Globus pallidus (tissue), 1 donor: Measurements from ENCODE around the gene TRNP1.
"Not testable (repeated sequence)": the region's sequence is repeated elsewhere in the genome, so short reads cannot be mapped to it uniquely, and the experiment has no call there.

Experiments
- DNase-seq: peaks from one replicate; pipeline ENCODE4 v3.0.0-alpha.2; 2015; ENCODE audit warnings: low spot score

TRNP1 gene

DNA sequence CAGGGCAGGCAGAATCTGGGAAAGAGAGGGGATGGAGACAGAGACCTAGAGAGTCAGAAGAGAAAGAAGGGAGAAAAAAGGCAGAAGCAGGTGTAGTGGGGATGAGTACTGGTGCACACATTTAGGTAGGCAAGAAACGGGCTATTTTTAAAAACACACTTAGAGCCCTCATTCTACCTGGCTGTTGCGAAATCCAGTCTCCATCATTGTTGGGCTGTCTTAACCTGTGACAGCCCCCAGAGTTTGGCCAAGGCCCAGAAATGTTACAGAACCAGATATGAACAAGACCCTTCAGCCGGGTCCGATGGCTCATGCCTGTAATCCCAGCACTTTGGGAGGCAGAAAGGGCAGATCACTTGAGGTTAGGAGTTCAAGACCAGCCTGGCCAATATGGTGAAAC lies 20.7 kb upstream of the TRNP1 start:
- no peak for DNase-seq

GRCh38 chr1:26976621-26977510 lies 16.6 kb upstream of the TRNP1 start:
- no peak for DNase-seq

DNA sequence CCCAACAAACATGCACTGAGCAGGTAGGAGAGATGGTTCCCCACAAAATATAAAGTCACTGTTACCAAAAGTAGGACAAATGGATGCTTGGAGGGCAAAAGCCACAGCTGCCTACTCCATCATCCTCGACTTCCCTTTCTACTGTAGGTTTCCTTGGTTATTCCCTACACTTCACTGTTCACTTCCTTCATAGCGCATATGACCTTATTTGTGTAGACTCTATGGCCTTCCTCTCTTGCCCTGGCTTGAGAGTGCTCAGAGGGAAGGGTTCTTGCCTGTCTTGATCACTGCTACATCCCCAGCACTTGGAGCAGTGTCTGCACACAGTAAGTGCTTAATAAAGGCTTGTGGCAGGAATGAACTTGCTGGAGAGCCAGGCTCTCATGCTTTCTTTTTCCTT lies 14.6 kb upstream of the TRNP1 start:
- DNase-seq, result no peak

DNA sequence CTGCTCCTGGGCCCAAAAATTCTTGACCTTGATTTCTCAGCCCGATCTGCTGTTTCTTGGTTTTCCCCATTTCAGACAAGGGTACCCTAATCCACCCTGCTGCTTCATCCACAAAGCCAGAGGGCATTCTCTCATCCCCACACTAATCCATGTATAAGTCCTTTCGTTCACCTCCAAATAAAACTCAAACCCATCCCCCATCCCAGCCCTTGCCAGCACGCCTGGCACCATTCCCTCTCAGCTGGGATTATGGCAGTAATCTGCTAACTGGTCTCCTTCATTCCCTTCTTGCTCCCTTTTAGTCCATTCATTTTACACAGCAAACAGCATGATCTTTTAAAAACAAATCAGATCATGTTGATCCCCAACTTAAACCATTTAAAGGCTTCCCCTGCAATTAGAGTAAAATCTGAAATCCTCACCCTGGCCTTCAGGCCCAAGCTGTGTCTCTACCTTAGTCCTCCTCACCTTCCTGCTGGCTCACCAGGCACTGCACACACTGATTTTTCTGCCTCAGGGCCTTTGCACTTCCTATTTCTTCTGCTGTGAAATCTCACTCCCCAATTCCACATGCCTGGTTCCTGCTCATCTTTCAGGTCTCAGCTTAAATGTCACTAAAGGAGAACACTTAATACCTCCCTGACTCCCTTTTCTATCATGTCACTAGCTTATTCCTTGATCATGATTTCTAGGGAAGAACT lies 12.2 kb upstream of the TRNP1 start:
- DNase-seq, result no peak

- DNase-seq, result no peak
These were observed 9.6 kb upstream of the TRNP1 start for GRCh38 chr1:26983863-26984262.

GRCh38 chr1:26984291-26984690 lies 9.2 kb upstream of the TRNP1 start:
- no peak for DNase-seq

GRCh38 chr1:26986658-26987057 lies 6.8 kb upstream of the TRNP1 start:
- DNase-seq, result no peak

DNA sequence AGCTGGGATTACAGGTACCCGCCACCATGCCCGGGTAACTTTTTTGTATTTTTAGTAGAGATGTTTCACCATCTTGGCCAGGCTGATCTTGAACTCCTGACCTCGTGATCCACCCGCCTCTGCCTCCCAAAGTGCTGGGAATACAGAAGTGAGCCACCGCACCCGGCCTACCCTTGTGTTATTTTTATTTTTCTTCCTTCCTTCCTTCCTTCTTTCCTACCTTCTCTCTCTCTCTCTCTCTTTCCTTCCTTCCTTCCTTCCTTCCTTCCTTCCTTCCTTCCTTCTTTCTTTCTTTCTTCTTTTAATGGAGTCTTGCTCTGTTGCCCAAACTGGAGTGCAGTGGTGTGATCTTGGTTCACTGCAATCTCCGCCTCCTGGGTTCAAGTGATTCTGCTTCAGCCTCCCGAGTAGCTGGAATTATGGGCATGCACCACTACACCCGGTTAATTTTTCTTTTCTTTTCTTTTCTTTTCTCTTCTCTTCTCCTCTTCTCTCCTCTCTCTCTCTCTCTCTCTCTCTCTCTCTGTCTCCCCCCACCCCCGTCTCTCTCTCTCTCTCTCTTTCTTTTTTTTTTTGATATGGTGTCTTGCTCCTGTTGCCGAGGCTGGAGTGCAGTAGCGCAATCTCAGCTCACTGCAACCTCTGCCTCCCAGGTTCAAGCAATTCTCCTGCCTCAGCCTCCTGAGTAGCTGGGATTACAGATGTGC lies 3.9 kb upstream of the TRNP1 start:
- not testable (repeated sequence) for DNase-seq

- DNase-seq, result no peak
These were observed 2.0 kb upstream of the TRNP1 start for GRCh38 chr1:26991310-26992116.

DNA sequence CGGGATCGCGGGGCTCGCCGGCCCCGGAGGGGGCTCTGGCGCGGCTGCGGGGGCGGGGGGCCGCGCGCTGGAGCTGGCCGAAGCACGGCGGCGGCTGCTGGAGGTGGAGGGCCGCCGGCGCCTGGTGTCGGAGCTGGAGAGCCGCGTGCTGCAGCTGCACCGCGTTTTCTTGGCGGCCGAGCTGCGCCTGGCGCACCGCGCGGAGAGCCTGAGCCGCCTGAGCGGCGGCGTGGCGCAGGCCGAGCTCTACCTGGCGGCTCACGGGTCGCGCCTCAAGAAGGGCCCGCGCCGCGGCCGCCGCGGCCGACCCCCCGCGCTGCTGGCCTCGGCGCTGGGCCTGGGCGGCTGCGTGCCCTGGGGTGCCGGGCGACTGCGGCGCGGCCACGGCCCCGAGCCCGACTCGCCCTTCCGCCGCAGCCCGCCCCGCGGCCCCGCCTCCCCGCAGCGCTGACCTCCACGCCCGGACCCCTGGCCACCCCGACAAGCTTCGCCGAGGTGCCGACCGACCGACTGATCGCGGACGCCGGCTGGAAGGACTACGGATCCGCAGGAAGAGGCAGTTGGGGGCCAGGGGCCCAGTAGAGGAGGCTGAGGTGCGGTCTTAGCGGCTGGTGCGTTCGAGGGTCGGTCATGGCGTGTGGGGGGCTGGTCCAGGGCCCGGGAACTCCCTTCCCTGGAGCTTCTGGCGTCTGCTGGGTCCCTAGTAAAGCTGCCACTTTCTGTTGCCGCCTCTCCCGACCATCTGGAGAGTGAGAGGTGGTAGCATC lies 711 bp downstream of the TRNP1 start:
- DNase-seq, result no peak

DNA sequence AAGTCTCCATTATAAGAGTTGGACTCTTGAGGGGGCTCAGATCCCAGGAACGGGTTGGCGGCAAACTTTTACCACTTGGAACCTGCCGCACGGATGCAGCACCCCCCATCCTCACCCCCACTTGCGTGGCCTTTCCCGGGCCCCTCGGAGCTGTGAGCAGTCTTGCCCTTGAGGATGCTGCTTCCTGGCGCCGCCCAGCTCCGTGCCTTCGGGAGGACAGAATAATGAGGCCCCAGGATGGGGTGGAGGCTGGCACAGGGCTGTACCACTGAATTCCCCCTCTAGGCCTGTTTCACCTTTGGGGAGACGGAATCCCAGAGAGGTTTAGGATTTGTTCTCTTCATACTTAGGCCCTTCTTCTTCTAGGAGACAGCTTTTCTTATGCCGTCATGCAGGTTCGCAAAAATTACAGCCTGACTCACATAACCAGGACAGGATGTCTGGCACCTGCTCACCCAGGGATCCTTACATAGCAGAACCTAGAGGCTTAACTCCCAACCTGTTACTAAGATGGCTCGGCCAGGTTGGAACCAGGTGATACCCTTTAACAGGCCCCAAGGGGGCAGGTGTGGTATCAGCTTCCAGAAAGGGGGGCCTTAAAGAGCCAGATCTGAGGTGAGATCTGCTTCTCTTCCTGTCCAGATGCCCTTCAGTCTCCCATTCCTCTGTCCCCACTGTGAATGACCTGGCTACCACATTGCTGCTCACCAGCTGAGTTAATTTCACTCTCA lies 1.5 kb downstream of the TRNP1 start:
- no peak for DNase-seq

DNA sequence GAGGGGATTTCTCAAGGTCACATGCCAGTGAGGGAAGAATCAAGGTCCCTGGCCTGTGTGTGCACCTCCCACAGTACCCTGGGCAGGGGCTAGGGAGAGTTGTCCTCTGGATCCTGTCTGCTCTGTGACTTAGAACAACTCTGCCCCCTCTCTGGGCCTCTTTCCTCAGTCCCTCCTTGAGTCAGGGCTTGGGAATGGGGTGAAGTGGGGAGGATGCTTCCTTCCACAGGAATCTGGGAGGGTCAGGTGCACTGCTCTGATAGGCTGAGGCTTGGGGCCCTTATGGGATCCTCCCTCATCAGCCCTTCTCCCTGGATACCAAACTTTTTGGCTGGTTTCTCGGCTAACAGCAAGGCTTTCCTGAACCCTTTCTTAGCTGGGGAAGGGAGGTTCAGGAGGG lies 2.5 kb downstream of the TRNP1 start:
- DNase-seq, result no peak

GRCh38 chr1:26996665-26997064 lies 3.2 kb downstream of the TRNP1 start:
- no peak for DNase-seq

GRCh38 chr1:26998429-26999300 lies 5.2 kb downstream of the TRNP1 start:
- DNase-seq, result no peak

DNA sequence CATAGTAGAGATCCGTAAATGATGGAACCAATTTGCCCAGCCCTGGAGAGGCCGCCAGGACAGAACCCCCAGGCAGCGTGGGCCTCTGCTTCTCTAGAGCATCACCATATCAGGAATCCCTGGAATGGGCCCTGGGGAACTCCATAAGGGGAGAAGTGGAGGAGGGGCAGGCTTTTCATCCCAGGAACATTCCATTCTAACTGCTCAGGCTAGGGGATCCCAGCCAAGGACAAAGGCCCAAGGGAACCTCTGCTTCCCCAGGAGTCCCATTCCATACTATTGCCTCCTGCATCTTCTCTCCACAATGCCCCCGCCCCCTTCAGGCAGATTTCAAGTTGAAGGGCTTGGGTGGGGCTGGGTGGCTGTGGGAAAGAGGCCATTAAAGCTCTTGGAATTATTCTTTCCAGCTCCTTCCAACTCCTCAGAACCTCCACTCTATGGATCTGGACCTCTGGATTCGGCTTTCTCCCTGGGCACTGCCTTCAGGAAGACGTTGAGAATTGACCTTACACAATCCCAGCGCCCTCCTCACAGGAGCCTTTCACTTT lies 6.0 kb downstream of the TRNP1 start:
- DNase-seq, result no peak

DNA sequence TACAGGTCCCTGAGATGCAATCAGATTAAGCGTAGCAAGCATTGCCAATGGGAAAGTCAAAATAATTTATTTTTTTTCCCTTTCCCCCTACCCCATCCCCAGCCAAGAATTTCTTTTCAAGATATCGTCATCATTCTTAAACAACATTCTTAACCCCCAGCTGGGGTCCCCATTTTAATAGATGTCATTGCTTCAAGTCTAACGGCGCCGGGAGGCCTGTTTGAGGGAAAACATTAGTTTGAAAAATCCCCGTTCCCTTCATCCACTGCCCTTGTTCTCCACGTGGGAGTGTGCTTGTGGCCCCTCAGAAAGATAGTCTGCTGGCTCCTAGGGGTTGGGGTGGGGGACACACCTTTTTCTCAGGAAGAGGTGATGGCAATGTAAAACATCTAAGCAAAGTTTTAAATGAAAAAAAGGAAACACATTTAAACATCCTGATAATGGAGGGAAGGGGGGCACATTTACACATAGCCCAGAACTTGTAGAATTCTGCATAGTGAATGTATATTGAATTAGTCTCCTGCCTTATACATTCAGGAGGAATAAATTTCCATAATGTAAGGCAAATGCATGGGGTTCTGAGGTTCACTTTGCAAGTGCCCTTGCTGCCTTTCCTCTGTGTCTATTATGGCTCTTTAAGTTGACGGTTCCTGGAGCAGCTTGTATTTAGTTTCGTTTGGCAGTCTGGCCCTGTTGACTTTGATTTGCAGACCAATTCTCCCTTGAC lies 6.8 kb downstream of the TRNP1 start:
- no peak for DNase-seq

- no peak for DNase-seq
These were observed 7.4 kb downstream of the TRNP1 start for GRCh38 chr1:27000817-27001460.
